MCF 10A (cell line): ENCODE results near the gene CRTC1. TPM values are rescaled to one million over a fixed set of nuclear protein-coding genes. Genes with fewer than 3 reads are reported as not detected.

ENCODE experiments used
- BruUV-seq: library from RNA; stranded (reverse); fragments of 400-500 nt; replicated peaks from 2 replicates; lab custom pipeline; 2021; lab: Mats Ljungman, UMichigan
- CTCF ChIA-PET: fragments of 300-600 bp; sonication (Branson Sonifier 250); formaldehyde crosslinking; extraction: SDS; loops from one replicate; lab custom pipeline; 2021; ENCODE audit warnings: antibody characterized with exemption, inconsistent platforms; lab: Yijun Ruan, JAX
- POLR2A ChIA-PET: fragments of 300-600, 350-650 bp; sonication (Branson Sonifier 250); formaldehyde crosslinking; extraction: SDS; loops from one replicate; lab custom pipeline; 2020; ENCODE audit warnings: antibody characterized with exemption, inconsistent platforms; lab: Yijun Ruan, JAX
- DNase-seq: peaks from one replicate; pipeline ENCODE4 v3.0.0-alpha.2; 2018; ENCODE audit not compliant: unreplicated experiment
- H3K27ac Mint-ChIP-seq: one replicate; pipeline ENCODE4 v1.8.0; 2022; ENCODE audit warnings: mild to moderate bottlenecking, low read depth, mixed read lengths; ENCODE audit not compliant: unreplicated experiment
- H3K27me3 Mint-ChIP-seq: one replicate; pipeline ENCODE4 v1.8.0; 2022; ENCODE audit warnings: mixed read lengths; ENCODE audit not compliant: insufficient read depth, unreplicated experiment
- H3K36me3 Mint-ChIP-seq: one replicate; pipeline ENCODE4 v1.8.0; 2022; ENCODE audit warnings: mild to moderate bottlenecking, moderate library complexity, mixed read lengths; ENCODE audit not compliant: insufficient read depth, unreplicated experiment
- H3K4me1 Mint-ChIP-seq: one replicate; pipeline ENCODE4 v1.8.0; 2022; ENCODE audit warnings: mixed read lengths; ENCODE audit not compliant: insufficient read depth, unreplicated experiment
- H3K4me3 Mint-ChIP-seq: one replicate; pipeline ENCODE4 v1.8.0; 2022; ENCODE audit warnings: mild to moderate bottlenecking, moderate library complexity, mixed read lengths; ENCODE audit not compliant: unreplicated experiment
- H3K9me3 Mint-ChIP-seq: one replicate; pipeline ENCODE4 v1.8.0; 2022; ENCODE audit warnings: mixed read lengths; ENCODE audit not compliant: unreplicated experiment
- intact Hi-C: fragments of 100-400 bp; cut with micrococcal nuclease; formaldehyde crosslinking; loops from 2 replicates; pipeline ENCODE4 v1.14.1; 2022
- total RNA-seq: library from RNA; stranded (reverse); gene quantifications from 2 replicates; pipeline ENCODE4 v1.2.3, GENCODE V29; 2022
- TF ChIP-seq, protein P1 (sequence below): fragments of 200-600 bp; IDR thresholded peaks from one replicate; pipeline ENCODE4 v1.8.0; 2022; ENCODE audit warnings: antibody characterized with exemption, mild to moderate bottlenecking; ENCODE audit not compliant: unreplicated experiment

The CRTC1 gene
- total RNA-seq, 1 experiment from 2014 or later: 11.1 TPM

DNA sequence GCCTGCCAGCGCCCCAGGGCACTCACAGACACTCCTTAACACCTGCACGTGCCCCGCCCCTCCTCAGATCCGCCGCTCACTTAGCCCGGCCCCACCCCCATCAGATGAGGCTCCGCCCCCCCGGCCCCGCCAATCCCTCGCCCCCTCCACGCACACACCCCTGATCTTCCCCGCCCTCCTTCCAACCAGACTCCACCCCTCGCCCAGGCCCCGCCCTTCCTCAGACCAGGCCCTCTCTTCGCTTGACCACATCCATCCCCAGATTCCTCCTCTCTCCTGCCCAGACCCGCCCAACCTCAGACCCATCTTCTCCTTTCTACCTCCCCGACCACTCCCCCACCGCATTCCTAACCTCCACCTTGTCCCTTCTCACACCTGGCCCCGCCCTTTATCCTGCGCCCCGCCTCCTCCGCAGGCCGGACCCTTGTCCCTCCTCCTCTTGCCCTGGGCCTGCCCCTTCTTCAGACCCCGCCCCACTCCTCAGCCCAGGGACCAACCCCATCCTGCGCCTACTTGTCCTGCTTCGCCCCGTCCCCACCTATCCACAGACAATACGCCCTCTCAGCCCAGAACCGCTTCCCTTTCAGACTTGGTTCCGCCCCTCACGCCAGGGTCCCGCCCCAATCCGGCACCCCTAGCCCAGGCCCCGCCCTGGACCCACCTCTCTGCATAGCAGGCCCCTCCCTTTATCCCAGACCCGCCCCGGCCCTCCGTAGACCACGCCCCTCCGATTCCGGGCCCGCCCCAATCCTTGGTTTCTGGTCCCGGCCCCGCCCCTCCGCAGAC, 47.1 kb upstream of the CRTC1 start:
- no TSS peak for BruUV-seq
- ChIA-PET CTCF (no interaction called here), POLR2A (no interaction called here)
- Mint-ChIP-seq H3K4me1 (peaks cover 30% of the 10 kb centered on the region), H3K4me3 (peak overlapping the region; percentile 82), H3K36me3 (no peaks in the 10 kb centered on the region), H3K9me3 (no peaks in the 10 kb centered on the region), H3K27me3 (no peaks in the 10 kb centered on the region), H3K27ac (peak overlapping the region; percentile 92)
- TF ChIP-seq, protein P1, sequence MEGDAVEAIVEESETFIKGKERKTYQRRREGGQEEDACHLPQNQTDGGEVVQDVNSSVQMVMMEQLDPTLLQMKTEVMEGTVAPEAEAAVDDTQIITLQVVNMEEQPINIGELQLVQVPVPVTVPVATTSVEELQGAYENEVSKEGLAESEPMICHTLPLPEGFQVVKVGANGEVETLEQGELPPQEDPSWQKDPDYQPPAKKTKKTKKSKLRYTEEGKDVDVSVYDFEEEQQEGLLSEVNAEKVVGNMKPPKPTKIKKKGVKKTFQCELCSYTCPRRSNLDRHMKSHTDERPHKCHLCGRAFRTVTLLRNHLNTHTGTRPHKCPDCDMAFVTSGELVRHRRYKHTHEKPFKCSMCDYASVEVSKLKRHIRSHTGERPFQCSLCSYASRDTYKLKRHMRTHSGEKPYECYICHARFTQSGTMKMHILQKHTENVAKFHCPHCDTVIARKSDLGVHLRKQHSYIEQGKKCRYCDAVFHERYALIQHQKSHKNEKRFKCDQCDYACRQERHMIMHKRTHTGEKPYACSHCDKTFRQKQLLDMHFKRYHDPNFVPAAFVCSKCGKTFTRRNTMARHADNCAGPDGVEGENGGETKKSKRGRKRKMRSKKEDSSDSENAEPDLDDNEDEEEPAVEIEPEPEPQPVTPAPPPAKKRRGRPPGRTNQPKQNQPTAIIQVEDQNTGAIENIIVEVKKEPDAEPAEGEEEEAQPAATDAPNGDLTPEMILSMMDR: no peak
- peak; percentile 97 for DNase-seq
- intact Hi-C loops: loop anchor here (1.0 to 5.0 kb wide), 2 partner anchors 41 to 44 kb away; no protein-coding TSS in a partner anchor

DNA sequence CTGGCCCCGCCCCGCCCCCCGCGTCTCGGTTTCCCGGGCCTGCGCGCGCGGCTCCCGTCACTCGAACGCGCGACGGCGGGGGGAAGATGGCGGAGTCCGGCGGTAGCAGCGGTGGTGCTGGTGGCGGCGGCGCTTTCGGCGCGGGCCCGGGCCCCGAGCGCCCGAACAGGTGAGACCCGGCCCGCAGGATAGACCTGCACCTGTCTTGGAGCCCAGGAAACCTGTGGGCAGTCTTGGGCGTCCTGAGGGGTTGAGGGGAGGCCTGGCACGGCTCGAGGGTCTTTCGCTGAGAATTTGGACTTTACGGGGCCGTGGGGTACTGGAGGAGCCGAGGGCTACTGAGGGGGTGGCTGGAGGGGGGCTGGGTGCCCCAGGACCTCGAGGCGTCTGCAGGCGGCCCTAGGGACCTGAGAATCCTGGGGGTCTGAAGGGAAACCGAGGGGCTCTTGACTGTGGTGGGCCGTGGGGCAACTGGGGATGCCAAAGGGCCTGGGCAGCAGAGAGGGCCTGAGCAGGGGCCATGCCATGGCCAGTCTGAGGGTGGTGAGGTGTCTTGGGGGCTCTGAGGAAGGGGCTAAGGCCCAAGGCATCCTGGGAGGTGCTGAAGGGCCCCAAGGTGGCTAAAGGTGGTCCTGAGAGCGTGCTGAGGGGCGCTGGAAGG, 46.4 kb upstream of the CRTC1 start, which contains the start of gene KLHL26:
TSS of gene KLHL26 (plus strand) at position 60 of the 661 bp plus-strand sequence. CDS start at position 87, 27 bp downstream.
- H3K27ac Mint-ChIP-seq: peak within 1 kb of the TSS; percentile 92
- peaks cover 30% of the 10 kb centered on the region for H3K4me1 Mint-ChIP-seq
- H3K27me3 Mint-ChIP-seq: no peaks in the 10 kb centered on the region

DNA sequence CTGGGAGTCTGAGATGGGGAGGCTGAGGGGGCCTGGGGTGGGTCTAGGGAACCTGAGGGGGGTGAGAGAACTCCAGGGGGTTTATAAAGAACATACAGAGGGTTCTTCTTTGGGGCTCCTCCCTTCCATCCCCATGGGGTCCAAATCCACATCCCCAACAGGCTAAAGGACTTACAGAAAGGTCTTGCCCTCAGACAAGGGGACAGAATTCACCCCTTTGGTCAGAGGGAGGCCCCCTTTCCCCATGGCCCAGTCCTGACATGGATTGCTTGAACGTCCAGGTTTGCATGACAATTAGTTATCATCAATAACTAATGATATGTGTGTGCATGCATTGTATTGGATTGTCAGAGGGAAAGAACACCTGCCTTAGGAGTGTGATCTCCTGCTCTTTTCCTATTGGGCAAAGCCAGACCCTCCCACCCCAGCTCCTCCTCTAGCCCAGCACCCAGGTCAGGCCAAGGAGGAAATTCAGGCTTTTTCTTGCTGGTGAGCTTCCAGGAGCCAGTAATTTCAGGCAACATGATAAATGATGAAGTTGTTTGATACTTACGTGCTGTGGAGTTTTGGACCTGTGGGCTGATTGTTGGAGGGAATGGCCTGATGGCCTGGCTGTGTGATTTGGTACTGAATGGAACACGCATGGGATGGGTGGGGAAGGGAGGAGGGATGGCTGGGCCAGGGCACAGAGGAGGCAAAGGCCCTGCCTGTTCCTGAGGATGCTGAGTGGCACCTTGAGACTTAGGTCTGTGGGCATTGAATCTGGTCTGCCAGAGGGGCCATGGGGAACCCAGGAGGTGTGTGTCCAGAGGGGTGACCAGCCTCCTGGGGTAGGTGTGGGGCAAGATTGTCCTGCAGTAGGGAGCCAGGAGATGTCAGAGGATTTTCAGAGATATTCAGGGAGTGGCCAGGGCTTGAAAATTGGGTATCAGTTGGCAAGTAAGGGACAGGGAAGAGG, 45.5 kb upstream of the CRTC1 start:
- TF ChIP-seq, protein P1: no peak
- Mint-ChIP-seq H3K4me1 (peaks cover 30% of the 10 kb centered on the region), H3K27me3 (no peaks in the 10 kb centered on the region), H3K9me3 (no peaks in the 10 kb centered on the region), H3K27ac (no peak overlapping the region), H3K4me3 (peak overlapping the region; percentile 82), H3K36me3 (peaks cover 5% of the 10 kb centered on the region)
- intact Hi-C loops: loop anchor here (5.0 kb wide), 1 partner anchor 39 kb away; no protein-coding TSS in a partner anchor
- peak; percentile 37 for DNase-seq
- no TSS peak for BruUV-seq
- CTCF ChIA-PET: no interaction called here
- POLR2A ChIA-PET: interaction anchor here (0.6 to 0.8 kb wide), 3 partner anchors 67 to 872 kb away, joined by 3 to 5 read pairs (median 4); no protein-coding TSS in a partner anchor

More for the DNA sequence above, 46.4 kb upstream of the CRTC1 start, which contains the start of gene KLHL26:
- H3K9me3 Mint-ChIP-seq: no peaks in the 10 kb centered on the region
- H3K4me3 Mint-ChIP-seq: peak within 1 kb of the TSS; percentile 82
- BruUV-seq: no TSS peak
- CTCF ChIA-PET: no interaction called here
- H3K36me3 Mint-ChIP-seq: no peaks in the 10 kb centered on the region
- no peak for DNase-seq
- POLR2A ChIA-PET: interaction anchor here (0.8 kb wide), 1 partner anchor 873 kb away, joined by 3 read pairs; no protein-coding TSS in a partner anchor
- intact Hi-C loops: loop anchor here (1.0 to 5.0 kb wide), 2 partner anchors 40 to 45 kb away; no protein-coding TSS in a partner anchor
- TF ChIP-seq, protein P1: no peak
